Ishikawa (cell line): Measurements from ENCODE around the gene PIGC.

ENCODE experiments used
- CEBPB ChIP-seq: IDR thresholded peaks from 2 replicates; pipeline ENCODE4 v1.6.1; 2012
- CREB1 ChIP-seq: IDR thresholded peaks from 2 replicates; pipeline ENCODE4 v1.6.1; 2012; ENCODE audit warnings: low read depth
- EGR1 ChIP-seq: IDR thresholded peaks from 2 replicates; pipeline ENCODE4 v1.6.1; 2012
- EP300 ChIP-seq: IDR thresholded peaks from 2 replicates; pipeline ENCODE4 v1.6.1; 2012; ENCODE audit warnings: borderline replicate concordance
- FOXM1 ChIP-seq: IDR thresholded peaks from 2 replicates; pipeline ENCODE4 v1.6.1; 2012; ENCODE audit warnings: low read depth, borderline replicate concordance
- NFIC ChIP-seq: IDR thresholded peaks from 2 replicates; pipeline ENCODE4 v1.6.1; 2012
- RAD21 ChIP-seq: IDR thresholded peaks from 2 replicates; pipeline ENCODE4 v1.6.1; 2012; ENCODE audit warnings: low read depth
- TAF1 ChIP-seq: IDR thresholded peaks from 2 replicates; pipeline ENCODE4 v1.6.1; 2012; ENCODE audit warnings: low read depth, mild to moderate bottlenecking
- TCF12 ChIP-seq: IDR thresholded peaks from 2 replicates; pipeline ENCODE4 v1.6.1; 2012; ENCODE audit warnings: low read depth
- TEAD4 ChIP-seq: IDR thresholded peaks from 2 replicates; pipeline ENCODE4 v1.6.1; 2012
- USF1 ChIP-seq: IDR thresholded peaks from 2 replicates; pipeline ENCODE4 v1.6.1; 2012
- YY1 ChIP-seq: IDR thresholded peaks from 2 replicates; pipeline ENCODE4 v1.6.1; 2012; ENCODE audit warnings: low read depth
- ZBTB7A ChIP-seq: IDR thresholded peaks from 2 replicates; pipeline ENCODE4 v1.6.1; 2012; ENCODE audit warnings: low read depth
- TF ChIP-seq, protein P1 (sequence below): IDR thresholded peaks from 2 replicates; pipeline ENCODE4 v1.6.1; 2012; ENCODE audit warnings: low read depth, mild to moderate bottlenecking
- TF ChIP-seq, protein P2 (sequence below): IDR thresholded peaks from 2 replicates; pipeline ENCODE4 v1.6.1; 2012

PIGC gene

DNA sequence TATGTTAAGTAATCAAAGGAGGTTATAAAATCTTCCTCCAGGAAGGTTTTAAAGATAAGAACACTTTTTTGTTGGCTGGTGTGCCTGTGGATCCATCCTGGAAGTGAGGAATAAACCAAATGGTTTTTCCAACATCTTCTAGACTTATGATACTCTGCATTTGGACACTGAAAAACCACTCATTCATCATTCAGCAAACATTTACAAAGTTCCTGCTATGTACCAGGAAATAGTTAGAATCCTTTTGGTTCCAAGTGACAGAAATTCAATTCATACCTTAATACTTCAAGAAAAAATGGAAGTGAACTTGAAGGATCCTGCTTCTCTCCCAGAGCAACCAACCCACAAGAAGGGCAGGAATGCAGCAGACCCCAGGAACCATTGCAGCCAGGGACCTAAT is 39.6 kb upstream of the PIGC start:
- TF ChIP-seq TEAD4 (no peak), EGR1 (no peak), TCF12 (no peak), YY1 (no peak), RAD21 (no peak), USF1 (no peak), EP300 (no peak), ZBTB7A (no peak), NFIC (no peak), FOXM1 (no peak), CEBPB (no peak), CREB1 (no peak), TAF1 (no peak)
- TF ChIP-seq, protein P1, sequence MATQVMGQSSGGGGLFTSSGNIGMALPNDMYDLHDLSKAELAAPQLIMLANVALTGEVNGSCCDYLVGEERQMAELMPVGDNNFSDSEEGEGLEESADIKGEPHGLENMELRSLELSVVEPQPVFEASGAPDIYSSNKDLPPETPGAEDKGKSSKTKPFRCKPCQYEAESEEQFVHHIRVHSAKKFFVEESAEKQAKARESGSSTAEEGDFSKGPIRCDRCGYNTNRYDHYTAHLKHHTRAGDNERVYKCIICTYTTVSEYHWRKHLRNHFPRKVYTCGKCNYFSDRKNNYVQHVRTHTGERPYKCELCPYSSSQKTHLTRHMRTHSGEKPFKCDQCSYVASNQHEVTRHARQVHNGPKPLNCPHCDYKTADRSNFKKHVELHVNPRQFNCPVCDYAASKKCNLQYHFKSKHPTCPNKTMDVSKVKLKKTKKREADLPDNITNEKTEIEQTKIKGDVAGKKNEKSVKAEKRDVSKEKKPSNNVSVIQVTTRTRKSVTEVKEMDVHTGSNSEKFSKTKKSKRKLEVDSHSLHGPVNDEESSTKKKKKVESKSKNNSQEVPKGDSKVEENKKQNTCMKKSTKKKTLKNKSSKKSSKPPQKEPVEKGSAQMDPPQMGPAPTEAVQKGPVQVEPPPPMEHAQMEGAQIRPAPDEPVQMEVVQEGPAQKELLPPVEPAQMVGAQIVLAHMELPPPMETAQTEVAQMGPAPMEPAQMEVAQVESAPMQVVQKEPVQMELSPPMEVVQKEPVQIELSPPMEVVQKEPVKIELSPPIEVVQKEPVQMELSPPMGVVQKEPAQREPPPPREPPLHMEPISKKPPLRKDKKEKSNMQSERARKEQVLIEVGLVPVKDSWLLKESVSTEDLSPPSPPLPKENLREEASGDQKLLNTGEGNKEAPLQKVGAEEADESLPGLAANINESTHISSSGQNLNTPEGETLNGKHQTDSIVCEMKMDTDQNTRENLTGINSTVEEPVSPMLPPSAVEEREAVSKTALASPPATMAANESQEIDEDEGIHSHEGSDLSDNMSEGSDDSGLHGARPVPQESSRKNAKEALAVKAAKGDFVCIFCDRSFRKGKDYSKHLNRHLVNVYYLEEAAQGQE, result no peak
- TF ChIP-seq, protein P2, sequence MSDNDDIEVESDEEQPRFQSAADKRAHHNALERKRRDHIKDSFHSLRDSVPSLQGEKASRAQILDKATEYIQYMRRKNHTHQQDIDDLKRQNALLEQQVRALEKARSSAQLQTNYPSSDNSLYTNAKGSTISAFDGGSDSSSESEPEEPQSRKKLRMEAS, result no peak

- no peak for TF ChIP-seq RAD21
- no peak for TF ChIP-seq NFIC
- TF ChIP-seq EGR1, result no peak
- TF ChIP-seq EP300, result no peak
- TF ChIP-seq CEBPB, result no peak
- TF ChIP-seq TEAD4, result no peak
- TF ChIP-seq CREB1, result no peak
- TF ChIP-seq, protein P1, result no peak
- TF ChIP-seq, protein P2, result no peak
- no peak for TF ChIP-seq YY1
- TF ChIP-seq ZBTB7A, result no peak
- TF ChIP-seq USF1, result no peak
- TF ChIP-seq FOXM1, result no peak
- TF ChIP-seq TAF1, result no peak
- no peak for TF ChIP-seq TCF12
Observed at GRCh38 chr1:172482044-172482443, 38.2 kb upstream of the PIGC start.

GRCh38 chr1:172480431-172480830 is 36.6 kb upstream of the PIGC start:
- TF ChIP-seq CEBPB (no peak), TEAD4 (no peak), ZBTB7A (no peak), RAD21 (no peak), YY1 (no peak), EGR1 (no peak), EP300 (no peak), TCF12 (no peak), USF1 (no peak)
- TF ChIP-seq, protein P1, result no peak
- TF ChIP-seq, protein P2, result no peak

DNA sequence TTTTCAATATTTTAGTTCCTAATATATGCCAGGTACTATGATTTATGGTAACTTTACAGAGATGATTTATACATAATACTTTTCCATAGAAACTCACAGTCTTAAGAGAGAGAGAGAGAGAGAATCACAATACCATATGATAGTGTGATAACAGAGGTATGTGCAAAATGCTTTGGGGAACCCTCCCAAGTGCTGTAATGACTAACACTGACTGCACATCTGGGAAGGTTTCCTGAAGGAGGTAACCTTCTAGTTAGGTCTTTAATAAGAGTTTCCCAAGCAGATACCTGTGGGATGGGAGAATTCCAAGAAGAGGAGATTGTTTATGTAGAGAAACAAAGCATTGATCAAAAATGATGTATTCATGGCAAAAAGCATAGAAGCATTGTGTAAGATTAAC is 34.6 kb upstream of the PIGC start:
- no peak for TF ChIP-seq CREB1
- TF ChIP-seq USF1, result no peak
- TF ChIP-seq TCF12, result no peak
- no peak for TF ChIP-seq TAF1
- TF ChIP-seq ZBTB7A, result no peak
- TF ChIP-seq, protein P1, result no peak
- no peak for TF ChIP-seq YY1
- TF ChIP-seq, protein P2, result no peak
- TF ChIP-seq RAD21, result no peak
- no peak for TF ChIP-seq FOXM1
- TF ChIP-seq CEBPB, result no peak
- no peak for TF ChIP-seq EGR1
- no peak for TF ChIP-seq TEAD4
- no peak for TF ChIP-seq EP300
- no peak for TF ChIP-seq NFIC
